Effector memory CD8-positive, alpha-beta T cell (primary cell): ENCODE results near the gene FJX1.

Experiments used
- ATAC-seq: fragments of 150-1000 bp; cut with Tn5 transposase; replicated peaks from 2 replicates; pipeline ENCODE4 v1.10.0; 2021; ENCODE audit warnings: mild to moderate bottlenecking, moderate library complexity
- DNase-seq, 3 experiments: peaks; one replicate each; pipeline ENCODE4 v3.0.0; 2021
- H3K27ac Mint-ChIP-seq, 2 donors: one replicate each; pipeline ENCODE4 v1.8.0; 2022; ENCODE audit warnings: mild to moderate bottlenecking in 2 of 2, mixed read lengths in 2 of 2, moderate library complexity in 2 of 2
- H3K27me3 Mint-ChIP-seq, 2 donors: one replicate each; pipeline ENCODE4 v1.8.0; 2022; ENCODE audit warnings: mixed read lengths in 2 of 2
- H3K36me3 Mint-ChIP-seq: one replicate; pipeline ENCODE4 v1.8.0; 2022; ENCODE audit warnings: mild to moderate bottlenecking, moderate library complexity, mixed read lengths; ENCODE audit not compliant: insufficient read depth
- H3K4me1 Mint-ChIP-seq, 2 donors: one replicate each; pipeline ENCODE4 v1.8.0; 2022; ENCODE audit warnings: low read depth in 2 of 2, mixed read lengths in 2 of 2
- H3K4me3 Mint-ChIP-seq, 2 donors: one replicate each; pipeline ENCODE4 v1.8.0; 2022; ENCODE audit warnings: mild to moderate bottlenecking in 2 of 2, mixed read lengths in 2 of 2, moderate library complexity in 2 of 2
- H3K9me3 Mint-ChIP-seq, 2 donors: one replicate each; pipeline ENCODE4 v1.8.0; 2022; ENCODE audit warnings: mixed read lengths in 2 of 2

The FJX1 gene

GRCh38 chr11:35590412-35590811, 27.8 kb upstream of the FJX1 start:
- peaks cover 29 to 61% of the 10 kb centered on the region in 2 donors for H3K27me3 Mint-ChIP-seq
- H3K4me1 Mint-ChIP-seq = no peaks in the 10 kb centered on the region
- H3K9me3 Mint-ChIP-seq = no peaks in the 10 kb centered on the region
- ATAC-seq = no peak
- no peak overlapping the region for H3K27ac Mint-ChIP-seq
- H3K4me3 Mint-ChIP-seq = no peak overlapping the region
- DNase-seq = no peak
- H3K36me3 Mint-ChIP-seq = no peaks in the 10 kb centered on the region

- Mint-ChIP-seq H3K9me3 (no peaks in the 10 kb centered on the region), H3K36me3 (no peaks in the 10 kb centered on the region), H3K4me1 (no peaks in the 10 kb centered on the region), H3K4me3 (no peak overlapping the region), H3K27ac (no peak overlapping the region), H3K27me3 (peaks cover 46 to 55% of the 10 kb centered on the region in 2 donors)
- ATAC-seq (no peak), DNase-seq (no peak)
These were observed 25.1 kb upstream of the FJX1 start for GRCh38 chr11:35593143-35593542.

- DNase-seq (no peak), ATAC-seq (no peak)
- H3K27me3 Mint-ChIP-seq = peaks cover 37 to 55% of the 10 kb centered on the region in 2 donors
- no peaks in the 10 kb centered on the region for H3K9me3 Mint-ChIP-seq
- no peak overlapping the region for H3K4me3 Mint-ChIP-seq
- no peak overlapping the region for H3K27ac Mint-ChIP-seq
- no peaks in the 10 kb centered on the region for H3K36me3 Mint-ChIP-seq
- H3K4me1 Mint-ChIP-seq = no peaks in the 10 kb centered on the region
These were observed 23.6 kb upstream of the FJX1 start for GRCh38 chr11:35594680-35595079.

- DNase-seq = no peak
- Mint-ChIP-seq H3K27me3 (peaks cover 31 to 82% of the 10 kb centered on the region in 2 donors), H3K4me3 (no peak overlapping the region), H3K4me1 (no peaks in the 10 kb centered on the region), H3K9me3 (no peaks in the 10 kb centered on the region), H3K36me3 (no peaks in the 10 kb centered on the region), H3K27ac (no peak overlapping the region)
- ATAC-seq = no peak
These were observed 19.8 kb upstream of the FJX1 start for GRCh38 chr11:35598254-35599125.

GRCh38 chr11:35600331-35600838, 17.9 kb upstream of the FJX1 start:
- DNase-seq (no peak), ATAC-seq (no peak)
- Mint-ChIP-seq H3K9me3 (no peaks in the 10 kb centered on the region), H3K27me3 (peaks cover 37 to 90% of the 10 kb centered on the region in 2 donors), H3K4me3 (no peak overlapping the region), H3K36me3 (no peaks in the 10 kb centered on the region), H3K4me1 (no peaks in the 10 kb centered on the region), H3K27ac (no peak overlapping the region)

GRCh38 chr11:35602160-35602793, 16.0 kb upstream of the FJX1 start:
- Mint-ChIP-seq H3K4me1 (no peaks in the 10 kb centered on the region), H3K9me3 (no peaks in the 10 kb centered on the region), H3K36me3 (no peaks in the 10 kb centered on the region), H3K27me3 (peaks cover 40 to 96% of the 10 kb centered on the region in 2 donors), H3K27ac (no peak overlapping the region), H3K4me3 (no peak overlapping the region)
- DNase-seq (no peak), ATAC-seq (no peak)

GRCh38 chr11:35602979-35603378, 15.3 kb upstream of the FJX1 start:
- Mint-ChIP-seq H3K36me3 (no peaks in the 10 kb centered on the region), H3K9me3 (no peaks in the 10 kb centered on the region), H3K27ac (no peak overlapping the region), H3K27me3 (peaks cover 37 to 96% of the 10 kb centered on the region in 2 donors), H3K4me1 (no peaks in the 10 kb centered on the region), H3K4me3 (no peak overlapping the region)
- ATAC-seq (no peak), DNase-seq (no peak)

- ATAC-seq = no peak
- H3K4me3 Mint-ChIP-seq = no peak overlapping the region
- H3K9me3 Mint-ChIP-seq = no peaks in the 10 kb centered on the region
- peaks cover 54 to 96% of the 10 kb centered on the region in 2 donors for H3K27me3 Mint-ChIP-seq
- no peak overlapping the region for H3K27ac Mint-ChIP-seq
- DNase-seq = no peak
- H3K4me1 Mint-ChIP-seq = no peaks in the 10 kb centered on the region
- no peaks in the 10 kb centered on the region for H3K36me3 Mint-ChIP-seq
These were observed 12.6 kb upstream of the FJX1 start for GRCh38 chr11:35605706-35606105.

GRCh38 chr11:35606206-35606605, 12.1 kb upstream of the FJX1 start:
- Mint-ChIP-seq H3K36me3 (no peaks in the 10 kb centered on the region), H3K27me3 (peaks cover 58 to 96% of the 10 kb centered on the region in 2 donors), H3K4me3 (no peak overlapping the region), H3K9me3 (no peaks in the 10 kb centered on the region), H3K4me1 (no peaks in the 10 kb centered on the region), H3K27ac (no peak overlapping the region)
- ATAC-seq = no peak
- no peak for DNase-seq

GRCh38 chr11:35608502-35608901, 9.8 kb upstream of the FJX1 start:
- Mint-ChIP-seq H3K36me3 (no peaks in the 10 kb centered on the region), H3K27ac (no peak overlapping the region), H3K9me3 (no peaks in the 10 kb centered on the region), H3K27me3 (peaks cover 70 to 96% of the 10 kb centered on the region in 2 donors), H3K4me1 (no peaks in the 10 kb centered on the region), H3K4me3 (no peak overlapping the region)
- no peak for ATAC-seq
- DNase-seq = no peak

GRCh38 chr11:35609656-35610055, 8.6 kb upstream of the FJX1 start:
- peaks cover 72 to 94% of the 10 kb centered on the region in 2 donors for H3K27me3 Mint-ChIP-seq
- no peak for ATAC-seq
- H3K9me3 Mint-ChIP-seq = no peaks in the 10 kb centered on the region
- H3K4me3 Mint-ChIP-seq = no peak overlapping the region
- no peak for DNase-seq
- no peak overlapping the region for H3K27ac Mint-ChIP-seq
- H3K36me3 Mint-ChIP-seq = no peaks in the 10 kb centered on the region
- no peaks in the 10 kb centered on the region for H3K4me1 Mint-ChIP-seq

- H3K27me3 Mint-ChIP-seq = peaks cover 78 to 98% of the 10 kb centered on the region in 2 donors
- DNase-seq = no peak
- H3K9me3 Mint-ChIP-seq = no peaks in the 10 kb centered on the region
- no peaks in the 10 kb centered on the region for H3K36me3 Mint-ChIP-seq
- H3K27ac Mint-ChIP-seq = no peak overlapping the region
- H3K4me3 Mint-ChIP-seq = no peak overlapping the region
- ATAC-seq = no peak
- no peaks in the 10 kb centered on the region for H3K4me1 Mint-ChIP-seq
These were observed 7.6 kb upstream of the FJX1 start for GRCh38 chr11:35610631-35611030.

- no peaks in the 10 kb centered on the region for H3K4me1 Mint-ChIP-seq
- DNase-seq (no peak), ATAC-seq (no peak)
- H3K36me3 Mint-ChIP-seq = no peaks in the 10 kb centered on the region
- H3K4me3 Mint-ChIP-seq = no peak overlapping the region
- H3K27ac Mint-ChIP-seq = no peak overlapping the region
- H3K27me3 Mint-ChIP-seq = peaks cover 78 to 98% of the 10 kb centered on the region in 2 donors
- H3K9me3 Mint-ChIP-seq = no peaks in the 10 kb centered on the region
These were observed 6.5 kb upstream of the FJX1 start for GRCh38 chr11:35611741-35612140.
